ENCODE results near the gene CMTR1.

- TF ChIP-seq CTCF (IDR thresholded peaks at IDR 0.05; ENCODE audit: low read depth, low read length) (no peak), MAX (IDR thresholded peaks at IDR 0.05; ENCODE audit: low read depth, low read length) (no peak), POLR2A (IDR thresholded peaks at IDR 0.05; ENCODE audit: extremely low read depth, insufficient read length) (no peak)
Measured at GRCh38 chr6:37501632-37502491, 68.8 kb downstream of the CMTR1 start.
